Naive thymus-derived CD4-positive, alpha-beta T cell (primary cell): ENCODE data around the gene HID1. TPM values are rescaled to one million over a fixed set of nuclear protein-coding genes. Genes with fewer than 3 reads are reported as not detected.

Experiments
- ATAC-seq: fragments of 150-1000 bp; cut with Tn5 transposase; 2 replicates; pipeline ENCODE4 v1.10.0; 2021; ENCODE audit warnings: mild to moderate bottlenecking, moderate library complexity
- CTCF ChIA-PET: fragments of 350-600 bp; sonication (Branson Sonifier 250); formaldehyde crosslinking; loops from one replicate; lab custom pipeline; 2021; ENCODE audit warnings: antibody characterized with exemption; lab: Charles Lee
- POLR2A ChIA-PET: fragments of 350-600 bp; sonication (Branson Sonifier 250); formaldehyde crosslinking; loops from one replicate; lab custom pipeline; 2021; ENCODE audit warnings: antibody characterized with exemption, inconsistent platforms; lab: Charles Lee
- DNase-seq, 9 donors: peaks; one replicate each; pipeline versions ENCODE4 v3.0.0 to v3.0.0-alpha.2; 2020 to 2022; ENCODE audit warnings: mixed read lengths in 1 of 9
- H3K27ac ChIP-seq: one replicate; pipeline ENCODE4 v1.7.0; 2013; ENCODE audit warnings: mild to moderate bottlenecking, low read depth, low read length, moderate library complexity
- H3K27me3 ChIP-seq, 2 donors: one replicate each; pipeline ENCODE4 v1.7.0; 2013; ENCODE audit warnings: low read length in 2 of 2, mild to moderate bottlenecking in 2 of 2, moderate library complexity in 2 of 2; ENCODE audit not compliant: control insufficient read depth in 2 of 2, insufficient read depth in 2 of 2
- H3K36me3 ChIP-seq, 3 experiments: 1 replicate in 2 of 3; 2 replicates in 1 of 3; pipeline ENCODE4 v1.7.0; 2013; ENCODE audit warnings: low read length in 3 of 3, mild to moderate bottlenecking in 3 of 3, moderate library complexity in 1 of 3; ENCODE audit not compliant: insufficient read depth in 3 of 3, control insufficient read depth in 2 of 3
- H3K4me1 ChIP-seq, 2 donors: one replicate each; pipeline ENCODE4 v1.7.0; 2013; ENCODE audit warnings: low read length in 2 of 2, mild to moderate bottlenecking in 2 of 2, moderate library complexity in 1 of 2; ENCODE audit not compliant: control insufficient read depth in 2 of 2, insufficient read depth in 2 of 2
- H3K4me3 ChIP-seq: 2 replicates; pipeline ENCODE4 v1.7.0; 2013; ENCODE audit warnings: mild to moderate bottlenecking, low read length
- H3K9me3 ChIP-seq, 3 experiments: 1 replicate in 2 of 3; 2 replicates in 1 of 3; pipeline ENCODE4 v1.7.0; 2013; ENCODE audit warnings: low read length in 3 of 3; ENCODE audit not compliant: control insufficient read depth in 2 of 3
- H3K27ac Mint-ChIP-seq, 9 donors: one replicate each; pipeline ENCODE4 v1.8.0; 2020 to 2022; ENCODE audit warnings: mixed read lengths in 9 of 9, mild to moderate bottlenecking in 8 of 9, moderate library complexity in 5 of 9, inconsistent platforms in 2 of 9
- H3K27me3 Mint-ChIP-seq, 5 donors: one replicate each; pipeline ENCODE4 v1.8.0; 2021 to 2022; ENCODE audit warnings: mixed read lengths in 5 of 5, mild to moderate bottlenecking in 1 of 5
- H3K36me3 Mint-ChIP-seq, 5 donors: one replicate each; pipeline ENCODE4 v1.8.0; 2020 to 2022; ENCODE audit warnings: mixed read lengths in 5 of 5, mild to moderate bottlenecking in 3 of 5, inconsistent platforms in 1 of 5
- H3K4me1 Mint-ChIP-seq, 7 donors: one replicate each; pipeline ENCODE4 v1.8.0; 2020 to 2022; ENCODE audit warnings: mixed read lengths in 7 of 7, mild to moderate bottlenecking in 3 of 7, inconsistent platforms in 1 of 7
- H3K4me3 Mint-ChIP-seq, 10 donors: one replicate each; pipeline ENCODE4 v1.8.0; 2020 to 2022; ENCODE audit warnings: mild to moderate bottlenecking in 10 of 10, mixed read lengths in 10 of 10, moderate library complexity in 6 of 10, inconsistent platforms in 2 of 10
- H3K9me3 Mint-ChIP-seq, 11 donors: one replicate each; pipeline ENCODE4 v1.8.0; 2020 to 2022; ENCODE audit warnings: mixed read lengths in 11 of 11, mild to moderate bottlenecking in 4 of 11, inconsistent platforms in 1 of 11, moderate library complexity in 1 of 11
- intact Hi-C, 2 donors: fragments of 100-400 bp; cut with micrococcal nuclease; formaldehyde crosslinking; loops; one replicate each; pipeline ENCODE4 v1.15.1; 2023
- polyA plus RNA-seq, 2 donors: library from polyadenylated mRNA; unstranded; fragments of 300-500 nt; fragmentation: Illumina TruSeq; gene quantifications; one replicate each; pipeline ENCODE4 v1.2.3, GENCODE V29; 2021
- total RNA-seq, 6 experiments: library from RNA in 5 of 6; stranded (reverse) in 5 of 6; gene quantifications; 1 replicate in 5 of 6; 2 replicates in 1 of 6; pipeline ENCODE4 v1.2.3 and lab custom pipeline; 2021 to 2026

HID1 gene
- total and polyA plus RNA-seq, 7 experiments from 2014 or later, result 0.60 to 25.2 (median 11.7) TPM

DNA sequence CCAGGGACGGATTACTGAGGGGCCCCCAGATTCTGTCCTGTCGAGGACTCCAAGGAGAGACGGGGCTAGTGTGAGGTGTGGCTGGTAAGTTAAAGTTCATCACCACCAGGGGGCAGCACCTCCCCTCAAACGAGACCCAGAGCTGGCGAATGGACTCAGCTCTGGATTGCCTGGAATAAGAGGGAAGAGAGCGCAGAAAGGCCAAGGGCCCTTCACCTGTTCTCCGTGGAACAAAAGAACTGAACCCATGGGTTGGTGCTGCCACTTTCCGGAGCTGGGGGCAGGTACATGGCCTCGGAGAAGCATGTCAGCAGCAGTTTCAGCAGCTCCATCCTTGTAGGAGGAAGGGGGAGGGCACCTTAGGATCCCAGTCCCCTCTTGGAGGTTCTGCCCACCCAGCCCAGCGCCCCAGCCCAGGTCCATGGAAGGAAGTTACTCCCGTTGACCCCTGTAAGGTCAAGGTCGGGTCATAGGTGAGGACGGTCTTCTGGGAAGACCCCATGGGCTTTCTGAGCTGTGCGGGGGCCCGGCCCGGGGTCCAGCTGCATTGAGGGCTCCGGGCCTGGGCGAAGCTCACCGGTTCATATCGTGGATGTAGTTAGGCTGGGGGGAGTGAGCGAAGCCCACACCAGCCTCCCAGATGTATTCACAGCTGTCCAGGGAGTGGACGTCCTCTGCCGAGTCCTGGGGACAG is 10.8 kb downstream of the HID1 start:
- DNase-seq, result peak; percentile 69 to 88 (median 78)

DNA sequence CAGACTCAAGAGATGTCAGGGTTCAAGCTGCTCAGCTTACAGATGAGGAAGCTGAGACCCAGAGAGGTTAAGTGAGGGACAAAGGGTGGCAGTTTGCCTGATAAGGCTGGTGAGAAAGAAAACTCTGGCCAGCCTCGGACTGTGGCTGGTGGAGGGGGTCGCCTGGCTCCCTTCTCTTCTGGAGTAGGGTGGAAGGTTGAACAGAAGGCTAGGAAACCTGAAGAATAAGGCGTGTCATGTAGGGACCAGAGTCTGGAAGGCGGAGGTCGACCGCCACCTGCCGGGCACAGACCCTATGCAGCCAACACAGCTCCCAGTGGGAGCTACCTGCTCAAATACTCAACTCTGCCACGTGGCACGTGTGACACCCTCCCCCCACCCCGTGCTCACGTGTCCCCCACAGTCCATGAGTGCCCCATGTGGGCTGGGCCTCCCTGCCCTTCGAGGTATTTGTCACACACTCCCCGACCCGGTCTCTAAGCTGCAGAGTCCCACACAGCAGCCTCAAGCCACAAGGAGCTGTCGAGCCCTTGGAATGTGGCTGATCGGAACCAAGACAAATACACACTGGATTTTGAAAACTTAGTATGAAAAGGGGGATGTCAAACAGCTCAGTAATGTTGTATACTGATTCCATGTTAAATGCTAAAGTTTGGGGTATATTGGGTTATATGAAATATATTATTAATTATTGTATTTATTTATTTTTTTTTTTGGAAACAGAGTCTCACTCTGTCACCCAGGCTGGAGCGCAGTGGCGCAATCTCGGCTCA is 11.8 kb downstream of the HID1 start:
- ATAC-seq, result peak; percentile 63
- intact Hi-C loops, result loop anchor here (1.0 to 5.0 kb wide), 15 partner anchors 22 to 452 kb away; partner anchors contain the start of genes CDR2L (in 2 of the 2) and MRPL58 (in 1 of the 2)
- no peaks in the 10 kb centered on the region for H3K36me3 Mint-ChIP-seq
- no peak overlapping the region for H3K4me3 ChIP-seq
- H3K4me1 Mint-ChIP-seq, result peaks cover 0 to 8% (median 5%) of the 10 kb centered on the region in 7 donors
- peak overlapping the region in 1 of 9 donors; percentile 46 for H3K27ac Mint-ChIP-seq
- H3K36me3 ChIP-seq, result no peaks in the 10 kb centered on the region
- POLR2A ChIA-PET, result interaction anchor here (0.6 to 2.6 kb wide), 9 partner anchors 12 to 310 kb away, joined by 3 to 9 read pairs (median 3); partner anchors contain the start of genes HID1 and MIF4GD
- peaks cover 0 to 4% of the 10 kb centered on the region in 2 donors for H3K4me1 ChIP-seq
- CTCF ChIA-PET, result interaction anchor here (0.7 to 3.5 kb wide), 33 partner anchors 8 to 329 kb away, joined by 3 to 53 read pairs (median 5); partner anchors contain the start of genes CDR2L, FDXR, MRPL58 and NT5C
- peaks cover 0 to 6% (median 0%) of the 10 kb centered on the region in 5 donors for H3K27me3 Mint-ChIP-seq
- no peaks in the 10 kb centered on the region for H3K9me3 Mint-ChIP-seq
- H3K27ac ChIP-seq, result no peak overlapping the region
- H3K9me3 ChIP-seq, result no peaks in the 10 kb centered on the region
- no peaks in the 10 kb centered on the region for H3K27me3 ChIP-seq
- no peak overlapping the region for H3K4me3 Mint-ChIP-seq
- DNase-seq, result peak in 5 of 9 donors; percentile 23 to 35 (median 28)

More for the DNA sequence above, 10.8 kb downstream of the HID1 start:
- H3K4me3 Mint-ChIP-seq, result peak overlapping the region in 2 of 10 donors; percentile 14 to 33
- intact Hi-C loops, result loop anchor here (1.0 to 5.0 kb wide), 15 partner anchors 20 to 450 kb away; partner anchors contain the start of genes CDR2L (in 2 of the 2) and MRPL58 (in 1 of the 2)
- H3K36me3 Mint-ChIP-seq, result no peaks in the 10 kb centered on the region
- no peaks in the 10 kb centered on the region for H3K27me3 ChIP-seq
- H3K4me1 Mint-ChIP-seq, result peaks cover 0 to 8% (median 5%) of the 10 kb centered on the region in 7 donors
- peak; percentile 80 for ATAC-seq
- no peaks in the 10 kb centered on the region for H3K36me3 ChIP-seq
- peaks cover 0 to 4% of the 10 kb centered on the region in 2 donors for H3K4me1 ChIP-seq
- no peak overlapping the region for H3K27ac ChIP-seq
- ChIA-PET POLR2A (interaction anchor here (0.6 to 2.6 kb wide), 8 partner anchors 11 to 309 kb away, joined by 3 to 9 read pairs (median 3); partner anchors contain the start of genes HID1 and MIF4GD), CTCF (interaction anchor here (0.7 to 3.5 kb wide), 36 partner anchors 7 to 328 kb away, joined by 3 to 53 read pairs (median 5); partner anchors contain the start of genes CDR2L, FDXR, MRPL58 and NT5C)
- no peaks in the 10 kb centered on the region for H3K9me3 Mint-ChIP-seq
- H3K9me3 ChIP-seq, result no peaks in the 10 kb centered on the region
- H3K27me3 Mint-ChIP-seq, result peaks cover 0 to 3% (median 0%) of the 10 kb centered on the region in 5 donors
- H3K4me3 ChIP-seq, result no peak overlapping the region
- no peak overlapping the region for H3K27ac Mint-ChIP-seq

DNA sequence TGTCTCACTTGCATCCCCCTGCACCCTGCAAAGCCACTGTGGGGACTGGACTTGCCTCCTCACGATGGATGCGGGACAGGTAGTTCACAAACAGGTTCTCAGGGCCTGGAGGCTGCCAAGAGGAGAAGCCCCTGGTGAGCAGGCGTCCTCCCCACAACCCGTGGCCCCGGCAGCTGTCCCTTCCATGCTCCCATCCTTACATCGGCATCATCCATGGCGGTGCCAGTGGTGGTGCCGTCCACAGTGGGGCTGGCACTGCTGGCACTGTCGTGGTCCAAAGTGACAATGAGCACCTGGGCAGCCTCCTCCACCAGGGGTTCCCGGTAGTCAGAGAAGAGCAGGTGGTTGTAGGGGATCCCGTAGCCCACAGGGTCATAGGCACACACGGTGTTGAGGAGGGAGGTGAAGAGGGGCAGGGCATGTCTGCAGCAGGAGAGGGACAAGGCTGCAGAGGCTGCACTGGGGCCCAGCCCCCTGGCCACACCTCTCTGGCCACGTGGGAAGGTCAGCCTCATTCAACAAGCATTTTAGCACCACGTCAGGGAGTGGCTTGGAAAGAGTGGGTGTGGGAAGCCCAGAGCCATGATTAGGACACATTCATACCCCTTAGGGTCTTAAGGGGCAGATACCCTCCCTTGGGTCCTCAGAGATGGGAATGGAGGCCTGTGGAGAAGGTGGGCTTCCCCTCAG is 12.6 kb downstream of the HID1 start:
- Mint-ChIP-seq H3K9me3 (no peaks in the 10 kb centered on the region), H3K36me3 (peaks cover 0 to under 1% (median 0%) of the 10 kb centered on the region in 5 donors), H3K27ac (peak overlapping the region in 1 of 9 donors; percentile 46), H3K27me3 (peaks cover 0 to 6% (median 0%) of the 10 kb centered on the region in 5 donors), H3K4me3 (no peak overlapping the region), H3K4me1 (peaks cover 0 to 8% (median 5%) of the 10 kb centered on the region in 7 donors)
- ATAC-seq (no peak), DNase-seq (no peak)
- CTCF ChIA-PET, result interaction anchor here (0.5 to 3.5 kb wide), 16 partner anchors 8 to 303 kb away, joined by 3 to 53 read pairs (median 9); partner anchors contain the start of genes CDR2L and MRPL58
- no peak overlapping the region for H3K4me3 ChIP-seq
- POLR2A ChIA-PET, result interaction anchor here (0.6 to 2.6 kb wide), 3 partner anchors 14 to 154 kb away, joined by 3 to 9 read pairs (median 4); no protein-coding TSS in a partner anchor
- H3K9me3 ChIP-seq, result no peaks in the 10 kb centered on the region
- intact Hi-C loops, result loop anchor here (2.0 to 5.0 kb wide), 6 partner anchors 27 to 303 kb away; partner anchors contain the start of gene CDR2L (in 1 of the 2)
- peaks cover 0 to 4% of the 10 kb centered on the region in 2 donors for H3K4me1 ChIP-seq
- H3K27me3 ChIP-seq, result no peaks in the 10 kb centered on the region
- H3K36me3 ChIP-seq, result no peaks in the 10 kb centered on the region
- H3K27ac ChIP-seq, result no peak overlapping the region

DNA sequence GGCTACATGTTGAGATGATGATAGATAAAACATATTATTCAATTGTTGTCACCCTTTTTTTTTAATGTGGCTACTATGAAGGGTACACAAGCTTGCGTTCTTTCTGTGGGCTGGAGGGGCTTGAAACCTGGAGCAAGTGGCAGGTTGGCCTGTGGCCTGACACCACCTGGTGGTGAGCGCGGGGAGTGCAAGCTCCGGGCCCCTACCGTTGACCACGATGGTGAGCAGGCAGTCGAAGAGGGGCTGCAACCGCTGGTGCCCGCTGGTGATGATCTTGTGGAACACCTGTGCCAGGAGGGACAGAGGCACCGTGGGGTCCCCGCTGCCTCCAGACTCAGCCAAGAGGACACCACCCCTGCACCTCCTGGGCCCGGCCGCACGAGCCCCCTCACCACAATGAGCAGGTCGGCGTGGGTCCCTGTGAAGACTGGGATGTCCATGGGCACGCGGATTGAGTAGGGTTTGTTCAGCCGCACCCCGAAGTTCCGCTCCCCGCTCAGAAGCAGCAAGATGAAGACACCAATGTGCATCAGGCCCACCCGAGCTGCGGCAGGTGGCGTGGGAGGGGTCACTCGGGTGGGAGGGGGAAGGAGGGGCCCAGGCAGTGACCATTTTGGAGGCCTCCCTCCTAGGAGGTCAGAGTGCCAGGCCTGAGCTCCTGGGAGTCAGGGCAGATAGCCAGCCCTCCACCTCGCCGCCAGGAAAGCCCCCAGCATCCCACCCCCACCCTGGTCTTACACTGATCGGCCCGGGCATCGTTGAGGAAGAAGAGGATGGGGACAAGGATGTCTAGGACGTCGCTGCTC is 14.4 kb downstream of the HID1 start:
- Histone ChIP-seq H3K4me1 (peaks cover 0 to 4% of the 10 kb centered on the region in 2 donors), H3K9me3 (no peaks in the 10 kb centered on the region), H3K27me3 (no peaks in the 10 kb centered on the region), H3K4me3 (no peak overlapping the region), H3K27ac (no peak overlapping the region), H3K36me3 (no peaks in the 10 kb centered on the region)
- DNase-seq (peak; percentile 54 to 85 (median 70)), ATAC-seq (peak; percentile 76)
- no peak overlapping the region for H3K4me3 Mint-ChIP-seq
- ChIA-PET CTCF (interaction anchor here (0.5 to 2.0 kb wide), 12 partner anchors 12 to 788 kb away, joined by 3 to 11 read pairs (median 4); partner anchors contain the start of genes OTOP2 and USH1G), POLR2A (interaction anchor here (0.6 to 1.1 kb wide), 3 partner anchors 16 to 154 kb away, joined by 3 to 4 read pairs (median 3); no protein-coding TSS in a partner anchor)
- peaks cover 0 to 4% (median 0%) of the 10 kb centered on the region in 5 donors for H3K36me3 Mint-ChIP-seq
- intact Hi-C loops, result loop anchor here (1.0 to 5.0 kb wide), 5 partner anchors 35 to 301 kb away; partner anchors contain the start of gene USH1G (in 2 of the 2)
- peaks cover 0 to 8% (median 4%) of the 10 kb centered on the region in 7 donors for H3K4me1 Mint-ChIP-seq
- peaks cover 0 to 6% (median 0%) of the 10 kb centered on the region in 5 donors for H3K27me3 Mint-ChIP-seq
- H3K9me3 Mint-ChIP-seq, result no peaks in the 10 kb centered on the region
- H3K27ac Mint-ChIP-seq, result no peak overlapping the region

DNA sequence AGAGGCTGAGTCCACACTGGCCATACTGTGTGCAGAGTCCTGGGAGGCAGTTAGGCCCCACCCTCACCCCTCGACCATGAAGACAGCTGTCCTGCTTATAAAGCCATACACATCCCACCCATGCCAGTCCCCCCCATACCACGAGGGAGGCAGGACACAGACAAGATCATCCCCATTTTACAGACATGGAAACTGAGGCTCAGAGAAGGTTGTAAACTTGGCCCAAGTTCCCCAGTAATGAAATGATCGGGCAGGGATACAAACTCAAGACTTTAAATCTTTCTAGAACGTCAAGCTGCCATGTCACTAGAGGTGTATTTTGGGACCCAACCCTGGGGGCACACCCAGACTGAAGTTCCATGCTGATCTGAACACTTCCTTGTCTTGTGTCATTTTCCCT is 16.5 kb downstream of the HID1 start:
- intact Hi-C loops, result loop anchor here (5.0 kb wide), 2 partner anchors 164 to 214 kb away; no protein-coding TSS in a partner anchor
- no peak for DNase-seq
- Mint-ChIP-seq H3K27me3 (peaks cover 0 to 6% (median 0%) of the 10 kb centered on the region in 5 donors), H3K36me3 (peaks cover 0 to 4% (median 0%) of the 10 kb centered on the region in 5 donors), H3K4me1 (peaks cover 0 to 5% (median 0%) of the 10 kb centered on the region in 7 donors), H3K27ac (no peak overlapping the region), H3K9me3 (no peaks in the 10 kb centered on the region), H3K4me3 (no peak overlapping the region)
- ChIA-PET CTCF (interaction anchor here (1.6 to 1.7 kb wide), 2 partner anchors 165 to 247 kb away, joined by 3 to 6 read pairs; no protein-coding TSS in a partner anchor), POLR2A (no interaction called here)
- Histone ChIP-seq H3K4me3 (no peak overlapping the region), H3K36me3 (no peaks in the 10 kb centered on the region), H3K27me3 (no peaks in the 10 kb centered on the region), H3K4me1 (no peaks in the 10 kb centered on the region), H3K9me3 (no peaks in the 10 kb centered on the region), H3K27ac (no peak overlapping the region)
- ATAC-seq, result no peak
